Hematopoietic multipotent progenitor cell (in vitro differentiated cells): ENCODE results near the gene PANK2. TPM values are rescaled to one million over a fixed set of nuclear protein-coding genes. Genes with fewer than 3 reads are reported as not detected.
A peak's percentile ranks its signal among the peaks of the same experiment; 100 is the strongest.
"Not testable (repeated sequence)": the region's sequence is repeated elsewhere in the genome, so short reads cannot be mapped to it uniquely, and the experiment has no call there.

Experiments
- DNase-seq, 3 donors: peaks; one replicate each; pipeline ENCODE4 v3.0.0-alpha.2; 2011 to 2015; ENCODE audit warnings: low read depth in 2 of 3, low spot score in 2 of 3
- total RNA-seq: library from RNA; depleted of rRNA; stranded (reverse); fragments of >200 nt; gene quantifications from one replicate; pipeline ENCODE4 v1.2.3, GENCODE V29; 2012

PANK2 gene
- total RNA-seq, result 30.7 TPM

GRCh38 chr20:3888622-3889488 is at the start of gene PANK2:
PANK2 (plus strand) TSS chr20:3889387.
- DNase-seq, result peak; percentile 82 to 99 (median 98)

DNA sequence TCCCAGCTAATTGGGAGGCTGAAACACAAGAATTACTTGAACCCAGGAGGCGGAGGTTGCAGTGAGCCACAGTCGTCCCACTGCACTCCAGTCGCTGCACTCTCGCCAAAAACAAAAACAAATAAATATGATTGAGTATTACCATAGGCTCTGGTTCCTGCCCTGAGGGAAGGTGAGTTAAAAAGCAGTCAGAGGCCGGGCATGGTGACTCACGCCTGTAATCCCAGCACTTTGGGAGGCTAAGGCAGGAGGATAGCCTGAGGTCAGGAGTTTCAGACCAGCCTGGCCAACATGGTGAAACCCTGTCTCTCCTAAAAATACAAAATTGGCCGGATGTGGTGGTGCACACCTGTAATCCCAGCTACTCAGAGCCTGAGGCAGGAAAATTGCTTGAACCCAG is 49.0 kb upstream of the PANK2 start:
- not testable (repeated sequence) for DNase-seq

GRCh38 chr20:3842348-3842930 is 46.7 kb upstream of the PANK2 start:
- peak in 2 of 3 donors; percentile 49 to 69 for DNase-seq

DNA sequence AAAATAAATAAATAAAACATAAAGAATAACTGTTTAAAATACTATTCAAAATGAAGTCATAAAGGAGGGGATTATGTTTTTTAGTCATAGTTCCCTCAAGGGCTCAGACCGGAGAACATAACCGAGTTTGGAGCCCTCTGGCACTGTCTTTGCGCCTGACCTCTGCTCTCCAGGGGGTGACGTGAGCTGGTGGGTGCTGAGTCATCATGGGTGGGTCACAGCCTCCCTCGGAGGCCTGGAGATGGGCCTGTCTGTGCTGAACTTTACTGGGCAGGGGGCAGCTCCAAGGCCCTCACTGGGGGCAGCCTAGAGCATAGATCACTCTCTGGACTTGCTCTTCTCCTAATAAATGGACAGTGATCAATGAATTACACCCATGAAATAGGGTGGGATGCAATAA is 45.7 kb upstream of the PANK2 start:
- peak in 2 of 3 donors; percentile 31 to 42 for DNase-seq

GRCh38 chr20:3843990-3844619 is 45.1 kb upstream of the PANK2 start:
- not testable (repeated sequence) for DNase-seq

DNA sequence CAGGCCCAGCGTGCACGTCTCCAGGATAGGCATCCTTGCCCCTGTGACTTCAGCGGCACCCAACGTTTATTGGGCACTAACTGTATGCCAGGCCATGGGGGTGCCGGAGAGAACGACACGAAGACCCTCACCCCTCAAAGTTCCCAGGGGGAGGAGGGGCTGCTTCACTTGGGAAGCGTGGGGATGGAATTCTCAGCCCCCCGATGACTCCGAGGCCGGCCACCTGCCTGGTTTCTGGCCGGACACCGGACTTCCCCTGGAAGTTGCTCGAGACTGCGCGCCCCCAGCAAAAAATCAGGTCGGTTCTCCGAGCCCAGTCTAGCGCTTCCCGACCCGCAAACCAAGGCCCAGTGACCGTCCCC is 42.8 kb upstream of the PANK2 start:
- DNase-seq, result no peak

GRCh38 chr20:3846740-3847428 is 42.3 kb upstream of the PANK2 start, which contains the start of gene MAVS:
MAVS (plus strand) TSS chr20:3846834; CDS start chr20:3854625, 7,791 bp downstream.
- peak; percentile 63 to 84 (median 83) for DNase-seq

- peak in 1 of 3 donors; percentile 4 for DNase-seq
Measured at GRCh38 chr20:3847429-3847940, 41.7 kb upstream of the PANK2 start.

DNA sequence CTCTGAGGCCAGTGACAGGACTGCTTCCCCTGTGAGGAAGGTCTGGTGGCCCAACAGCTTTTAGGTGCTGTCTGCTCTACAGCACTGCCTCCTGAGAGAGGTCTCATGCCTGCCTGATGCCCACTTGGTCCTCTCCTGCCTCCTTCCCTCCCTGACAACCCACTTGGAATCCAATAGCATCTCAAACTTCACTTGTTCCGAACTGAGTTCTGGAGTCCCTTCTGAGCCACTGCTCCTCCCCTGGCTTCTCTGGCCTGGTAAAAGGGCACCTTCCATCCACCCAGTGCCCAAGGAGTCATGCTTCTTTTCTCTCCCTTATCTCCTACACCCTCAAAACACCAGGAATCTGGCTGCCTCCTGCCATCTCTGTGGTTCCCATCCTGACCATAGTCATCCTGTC is 40.6 kb upstream of the PANK2 start:
- no peak for DNase-seq

- no peak for DNase-seq
Measured at GRCh38 chr20:3854462-3854871, 34.7 kb upstream of the PANK2 start.

GRCh38 chr20:3857405-3857804 is 31.8 kb upstream of the PANK2 start:
- DNase-seq, result no peak

DNA sequence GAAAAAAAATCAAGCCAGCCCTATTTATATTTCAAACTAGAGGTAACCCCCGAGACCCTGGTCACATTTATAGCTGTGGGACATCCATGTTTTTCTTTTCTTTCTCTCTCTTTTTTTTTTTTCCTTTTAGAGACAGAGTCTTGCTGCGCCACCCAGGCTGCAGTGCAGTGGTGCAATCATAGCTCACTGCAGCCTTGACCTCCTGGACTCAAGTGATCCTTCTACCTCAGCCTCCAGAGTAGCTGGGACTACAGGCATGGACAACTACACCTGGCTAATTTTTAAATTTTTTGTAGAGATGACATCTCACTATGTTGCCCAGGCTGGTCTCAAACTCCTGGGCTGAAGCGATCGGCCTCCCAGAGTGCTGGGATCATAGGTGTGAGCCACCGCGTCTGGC is 30.5 kb upstream of the PANK2 start:
- DNase-seq, result no peak

DNA sequence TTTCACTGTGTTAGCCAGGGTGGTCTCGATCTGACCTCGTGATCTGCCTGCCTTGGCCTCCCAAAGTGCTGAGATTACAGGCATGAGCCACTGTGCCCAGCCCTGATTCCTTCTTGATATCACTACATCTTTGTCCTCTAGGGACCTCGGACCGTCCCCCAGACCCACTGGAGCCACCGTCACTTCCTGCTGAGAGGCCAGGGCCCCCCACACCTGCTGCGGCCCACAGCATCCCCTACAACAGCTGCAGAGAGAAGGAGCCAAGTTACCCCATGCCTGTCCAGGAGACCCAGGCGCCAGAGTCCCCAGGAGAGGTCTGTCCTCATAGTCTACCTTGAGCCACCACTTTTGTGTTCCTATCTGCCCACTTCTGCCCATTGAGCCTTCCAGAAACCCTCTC is 28.0 kb upstream of the PANK2 start:
- no peak for DNase-seq

DNA sequence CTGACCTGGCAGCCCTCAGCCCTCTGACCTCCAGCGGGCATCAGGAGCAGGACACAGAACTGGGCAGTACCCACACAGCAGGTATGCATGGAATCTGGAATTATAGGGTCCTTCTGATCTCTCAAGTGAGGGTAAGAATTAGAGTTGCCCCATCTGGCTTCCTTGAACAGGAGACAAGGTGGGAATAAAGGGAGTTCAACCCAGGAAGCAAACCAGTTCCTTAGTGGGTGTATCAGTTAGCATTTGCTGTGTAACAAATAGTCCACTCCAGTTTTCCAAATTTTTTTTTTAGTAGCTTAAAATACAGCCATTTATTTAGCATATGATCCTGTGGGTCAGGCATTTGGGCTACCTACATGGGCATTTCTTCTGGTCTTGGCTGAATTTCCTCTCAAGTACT is 26.9 kb upstream of the PANK2 start:
- no peak for DNase-seq

DNA sequence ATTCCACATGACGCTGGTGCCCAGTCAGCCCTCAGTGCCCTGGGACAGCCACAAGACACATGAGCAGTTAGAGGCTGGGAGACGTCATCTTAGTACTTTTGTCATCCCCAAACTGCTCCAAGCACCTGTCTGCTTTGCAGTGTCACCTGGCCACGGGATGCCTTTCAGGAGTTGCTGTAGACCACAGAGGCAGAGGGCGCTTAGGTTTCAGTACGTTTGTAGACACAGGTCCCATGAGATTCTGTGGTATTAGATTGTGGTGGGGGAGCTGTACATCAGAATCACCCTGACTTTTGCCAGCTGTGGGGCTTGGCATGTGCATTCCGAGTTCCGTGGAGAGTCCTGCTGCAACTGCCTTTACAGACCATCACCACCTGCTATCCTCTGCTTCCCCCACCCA is 25.9 kb upstream of the PANK2 start:
- DNase-seq, result no peak

GRCh38 chr20:3864518-3864917 is 24.7 kb upstream of the PANK2 start:
- no peak for DNase-seq

- no peak for DNase-seq
Measured at GRCh38 chr20:3865152-3865886, 23.9 kb upstream of the PANK2 start.

DNA sequence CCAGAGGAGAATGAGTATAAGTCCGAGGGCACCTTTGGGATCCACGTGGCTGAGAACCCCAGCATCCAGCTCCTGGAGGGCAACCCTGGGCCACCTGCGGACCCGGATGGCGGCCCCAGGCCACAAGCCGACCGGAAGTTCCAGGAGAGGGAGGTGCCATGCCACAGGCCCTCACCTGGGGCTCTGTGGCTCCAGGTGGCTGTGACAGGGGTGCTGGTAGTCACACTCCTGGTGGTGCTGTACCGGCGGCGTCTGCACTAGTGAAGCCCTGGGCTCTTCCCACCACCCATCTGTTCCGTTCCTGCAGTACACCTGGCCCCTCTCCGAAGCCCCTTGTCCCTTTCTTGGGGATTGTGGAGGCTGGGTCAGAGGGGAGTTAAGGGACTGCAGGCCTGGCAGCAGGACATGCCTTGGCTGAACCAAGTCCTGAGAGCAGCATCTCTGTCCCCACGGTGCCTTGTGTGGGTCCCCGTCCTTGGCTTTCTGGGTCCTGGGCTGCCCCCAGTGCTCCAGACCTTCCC is 23.2 kb upstream of the PANK2 start:
- DNase-seq, result no peak

DNA sequence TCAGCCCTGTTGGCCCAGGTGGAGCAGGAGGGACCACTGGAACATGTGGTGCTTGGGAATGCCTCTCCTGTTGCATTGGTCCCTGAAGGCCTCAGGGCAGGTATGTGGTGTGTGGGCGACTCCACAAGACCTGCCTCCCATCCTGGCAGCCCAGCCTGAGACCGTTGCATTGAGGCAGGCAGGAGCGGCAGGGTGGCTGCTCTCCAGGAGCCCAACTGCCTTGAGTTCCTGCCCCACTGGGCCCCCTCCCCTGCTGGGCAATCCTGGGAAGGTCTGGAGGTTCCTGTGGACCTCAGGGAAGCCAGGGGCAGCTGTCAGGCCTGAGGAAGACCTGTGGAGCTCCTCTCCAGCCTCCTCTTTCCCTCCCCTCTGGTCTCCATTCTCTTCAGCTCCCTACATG is 22.7 kb upstream of the PANK2 start:
- no peak for DNase-seq

DNA sequence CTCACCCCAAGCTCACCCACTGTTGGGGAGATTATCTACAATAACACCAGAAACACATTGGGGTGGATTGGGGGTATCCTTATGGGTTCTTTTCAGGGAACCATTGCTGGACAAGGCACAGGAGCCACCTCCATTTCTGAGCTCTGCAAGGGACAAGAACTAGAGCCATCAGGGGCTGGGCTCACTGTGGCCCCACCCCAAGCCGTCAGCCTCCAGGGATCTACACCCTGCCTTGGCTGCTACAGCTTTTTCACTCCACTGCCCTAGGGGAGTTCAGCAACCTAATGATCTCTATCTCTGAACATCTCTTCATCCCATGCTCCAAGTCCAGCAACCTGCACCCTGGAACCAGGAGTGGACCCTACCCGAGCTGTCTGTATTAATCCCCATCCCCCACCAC is 21.4 kb upstream of the PANK2 start:
- DNase-seq, result no peak
